ENCODE measurements around the gene EPN2.

The EPN2 gene

DNA sequence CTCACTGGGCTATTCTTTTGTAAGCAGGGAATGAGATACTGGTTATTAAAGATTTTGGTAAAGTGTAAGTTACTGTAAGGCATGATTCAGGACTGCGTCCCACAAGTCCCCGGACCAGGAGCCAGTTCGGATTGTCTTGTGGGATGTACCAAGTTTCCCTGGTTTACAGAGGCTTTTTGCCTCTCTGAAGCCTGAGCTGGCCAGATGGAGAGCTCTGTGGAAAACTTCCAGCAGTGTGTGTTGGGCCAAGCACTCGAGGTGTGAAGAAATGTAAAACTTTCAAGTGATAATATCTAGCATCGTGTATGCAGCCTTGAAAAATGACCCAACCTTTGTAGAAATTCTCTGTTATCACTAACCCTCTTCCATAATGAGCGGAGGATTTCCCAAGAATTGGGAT, 2.4 kb downstream of the EPN2 start:
- no peak for DNase-seq (ENCODE audit: low read depth in 2 of 2)

DNA sequence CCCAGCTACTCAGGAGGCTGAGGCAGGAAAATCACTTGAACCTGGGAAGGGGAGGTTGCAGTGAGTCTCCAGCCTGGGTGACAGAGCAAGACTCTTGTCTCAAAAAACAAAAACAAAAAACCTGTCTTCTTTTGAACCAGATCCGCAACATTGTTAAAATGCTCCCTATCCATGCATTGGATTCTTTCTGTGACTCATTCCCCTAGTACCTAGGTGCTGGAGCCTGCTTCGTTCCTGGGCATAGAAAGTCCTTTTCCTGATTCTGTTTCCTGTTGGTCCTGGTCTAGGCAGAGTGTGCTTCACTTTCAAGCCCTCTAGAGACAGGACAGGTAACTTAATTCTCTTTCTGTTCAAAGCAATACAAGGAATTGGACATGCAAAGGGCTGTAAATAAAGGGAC, 5.2 kb downstream of the EPN2 start:
- no peak for DNase-seq (ENCODE audit: low read depth in 2 of 2)

GRCh38 chr17:19242926-19243325, 5.8 kb downstream of the EPN2 start:
- no peak for DNase-seq (ENCODE audit: low read depth in 2 of 2)

DNA sequence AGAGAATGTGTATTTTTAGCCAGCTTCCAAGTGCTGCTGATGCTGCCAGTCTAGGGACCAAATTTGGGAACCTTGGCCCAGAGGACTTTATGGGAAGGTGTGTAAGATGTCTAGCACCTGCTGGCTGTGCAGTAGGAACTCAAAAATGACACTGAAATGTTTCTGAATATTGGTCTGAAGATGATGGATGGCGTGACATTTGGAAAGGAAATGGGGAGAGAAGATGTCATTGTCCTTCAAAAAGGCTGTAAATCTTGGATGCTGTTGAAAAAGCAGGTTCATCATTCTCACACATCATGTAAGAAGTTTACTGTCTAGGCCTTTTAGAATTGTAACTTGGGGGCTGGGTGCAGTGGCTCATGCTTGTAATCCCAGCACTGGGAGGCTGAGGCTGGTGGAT, 6.7 kb downstream of the EPN2 start:
- DNase-seq (ENCODE audit: low read depth in 2 of 2): no peak

- DNase-seq (ENCODE audit: low read depth in 2 of 2): no peak
Measured at GRCh38 chr17:19244357-19244756, 7.2 kb downstream of the EPN2 start.

DNA sequence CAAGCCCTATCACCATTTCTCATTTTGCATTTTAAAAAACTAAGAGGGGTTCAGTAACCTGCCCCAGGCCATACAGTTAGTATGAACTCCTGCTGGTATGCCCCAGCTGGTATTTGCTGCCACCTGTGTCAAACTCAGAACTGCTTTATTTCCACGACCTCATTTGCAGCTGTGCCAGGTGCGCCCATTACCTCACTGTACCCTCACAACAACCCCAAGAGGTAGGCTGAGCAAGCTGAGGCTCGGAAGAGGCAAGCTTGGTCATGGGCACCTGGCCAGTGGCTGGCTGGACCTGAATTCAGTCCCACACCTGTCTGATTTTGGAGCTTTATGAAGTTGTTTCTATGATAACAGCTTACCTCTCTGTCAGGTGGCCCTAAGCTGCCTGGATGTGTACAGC, 7.6 kb downstream of the EPN2 start:
- no peak for DNase-seq (ENCODE audit: low read depth in 2 of 2)

DNA sequence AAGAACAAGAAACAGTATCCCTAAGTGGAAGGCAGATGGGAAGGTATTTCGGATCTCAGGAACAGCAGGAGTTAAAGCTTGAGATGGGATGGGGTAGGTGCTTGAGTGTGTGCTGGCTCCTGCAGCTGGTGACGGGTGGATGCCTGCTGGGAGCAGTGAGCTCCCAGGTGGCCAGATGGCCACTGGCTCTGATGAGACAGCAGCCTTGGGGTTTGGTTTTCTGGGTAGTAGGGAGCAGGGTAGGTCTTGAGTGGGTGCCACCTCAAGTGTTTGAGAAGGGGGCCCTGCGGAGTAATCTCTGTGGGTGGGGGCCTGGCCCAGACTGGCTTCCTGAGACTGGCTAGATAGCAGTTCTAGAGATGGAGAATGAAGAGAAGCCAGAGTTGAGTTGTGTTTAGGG, 10.3 kb downstream of the EPN2 start:
- no peak for DNase-seq (ENCODE audit: low read depth in 2 of 2)

DNA sequence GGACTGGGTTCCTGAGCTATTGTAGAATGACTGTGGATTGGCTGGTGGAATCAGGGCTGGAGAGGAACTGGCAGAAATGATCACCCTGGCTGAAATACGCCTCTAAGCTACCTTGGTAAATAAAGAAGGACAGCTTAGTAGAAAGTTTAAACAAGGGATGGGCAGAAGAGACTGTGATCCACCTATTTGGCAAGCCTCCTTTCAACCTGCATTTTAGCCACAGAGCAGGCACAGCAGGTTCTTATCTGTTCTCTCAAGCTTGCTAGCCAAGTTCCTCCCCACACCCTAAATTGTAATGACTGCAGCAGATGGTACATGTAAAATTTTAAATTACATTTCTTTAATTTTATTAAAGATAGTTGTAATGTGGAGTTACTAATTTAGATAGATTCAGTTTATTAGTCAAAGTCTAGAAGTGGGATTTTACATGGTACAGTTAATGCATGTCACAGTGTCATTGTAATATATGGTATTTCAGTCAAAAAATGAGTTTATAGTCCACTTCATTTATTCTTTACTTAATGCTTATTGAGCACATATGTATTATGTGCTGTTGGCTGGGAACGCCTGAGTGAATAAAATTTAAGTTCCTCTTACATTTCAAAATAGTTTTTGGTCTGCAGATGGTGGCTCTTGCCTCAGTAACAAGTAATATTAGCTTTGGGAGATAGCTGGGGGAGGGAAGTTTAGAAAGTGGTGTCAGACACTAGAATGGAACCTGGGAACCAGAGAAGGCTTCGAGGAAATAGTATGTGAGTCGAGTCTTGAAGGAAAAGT, 11.2 kb downstream of the EPN2 start:
- DNase-seq (ENCODE audit: low read depth in 2 of 2): no peak

- no peak for DNase-seq (ENCODE audit: low read depth in 2 of 2)
Measured at GRCh38 chr17:19248928-19249574, 11.9 kb downstream of the EPN2 start.

- no peak for DNase-seq (ENCODE audit: low read depth in 2 of 2)
Measured at GRCh38 chr17:19249681-19250080, 12.5 kb downstream of the EPN2 start.

DNA sequence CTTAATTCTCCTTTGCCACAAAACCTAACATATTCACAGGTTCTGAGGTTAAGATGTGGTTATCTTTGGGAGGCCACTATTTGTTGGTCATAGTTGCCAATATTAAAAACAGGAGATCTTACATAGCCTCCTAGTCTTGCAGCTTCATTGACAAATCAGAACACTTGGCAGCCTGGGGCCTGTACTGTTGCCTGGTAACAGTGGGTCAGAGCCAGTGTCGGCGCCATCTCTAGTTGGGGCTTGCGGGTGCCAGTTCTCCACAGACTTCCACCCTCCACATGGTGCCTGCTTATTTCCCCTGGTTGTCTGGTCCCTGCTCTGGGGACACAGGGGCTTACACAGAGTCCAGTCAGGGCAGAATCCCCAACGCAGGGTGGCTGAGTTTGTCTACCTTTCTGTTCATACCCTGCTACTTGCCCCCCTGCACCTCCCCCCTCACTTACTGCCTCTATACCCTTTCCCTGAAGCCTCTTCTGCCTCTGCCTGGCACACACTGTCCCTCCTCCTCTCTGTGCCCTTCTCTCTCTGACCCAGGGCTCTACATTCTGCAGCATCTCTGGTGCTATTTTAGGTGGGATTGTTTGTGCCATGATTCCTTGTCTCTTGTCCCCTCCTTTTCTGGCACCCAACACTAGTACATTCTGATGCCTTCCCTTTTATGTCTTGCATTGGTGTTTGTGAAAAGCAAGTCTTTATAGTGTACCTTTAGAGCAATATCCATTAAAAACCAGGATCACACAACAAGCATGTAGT, 13.4 kb downstream of the EPN2 start:
- DNase-seq (ENCODE audit: low read depth in 2 of 2): no peak

DNA sequence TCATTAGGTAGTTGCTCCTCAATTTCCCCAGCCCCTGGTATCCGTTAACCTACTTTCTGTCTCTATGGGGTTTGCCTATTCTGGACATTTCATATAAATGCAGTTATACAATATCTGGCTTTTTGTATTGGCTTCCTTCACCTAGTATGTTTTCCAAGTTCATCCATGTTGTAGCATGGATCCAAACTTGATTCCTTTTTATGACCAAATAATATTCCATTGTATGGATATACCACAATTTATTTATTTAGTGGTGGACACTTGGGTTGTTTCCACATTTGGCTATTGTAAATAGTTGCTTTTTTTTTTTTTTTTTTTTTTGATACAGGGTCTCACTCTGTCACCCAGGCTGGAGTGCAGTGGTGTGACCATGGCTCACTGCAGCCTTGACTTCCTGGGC, 15.9 kb downstream of the EPN2 start:
- DNase-seq (ENCODE audit: low read depth in 2 of 2): no peak

GRCh38 chr17:19254651-19255050, 17.5 kb downstream of the EPN2 start:
- DNase-seq (ENCODE audit: low read depth in 2 of 2): no peak

- no peak for DNase-seq (ENCODE audit: low read depth in 2 of 2)
Measured at GRCh38 chr17:19255279-19255678, 18.1 kb downstream of the EPN2 start.

DNA sequence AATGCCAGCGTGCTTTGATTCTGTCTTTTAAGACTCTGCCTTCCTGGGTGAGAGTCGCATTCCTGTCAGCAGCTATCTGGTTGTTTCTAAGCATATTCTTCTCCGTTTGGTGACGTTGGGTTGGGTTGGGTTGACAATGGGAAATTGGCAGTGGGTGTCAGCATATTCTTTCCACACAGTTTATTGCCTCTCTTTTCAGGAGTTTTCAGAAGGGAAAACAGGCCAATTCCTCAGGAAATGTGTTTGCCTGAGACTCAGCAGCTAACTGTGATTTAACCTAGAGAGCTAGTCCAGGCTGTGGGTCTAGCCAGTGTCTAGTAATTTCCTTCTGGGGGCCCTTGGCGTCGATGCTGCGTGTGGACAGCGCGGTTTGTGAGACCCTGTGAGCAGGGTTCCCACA, 21.2 kb downstream of the EPN2 start:
- DNase-seq (ENCODE audit: low read depth in 2 of 2): no peak

GRCh38 chr17:19260958-19261357, 23.8 kb downstream of the EPN2 start:
- no peak for DNase-seq (ENCODE audit: low read depth in 2 of 2)

DNA sequence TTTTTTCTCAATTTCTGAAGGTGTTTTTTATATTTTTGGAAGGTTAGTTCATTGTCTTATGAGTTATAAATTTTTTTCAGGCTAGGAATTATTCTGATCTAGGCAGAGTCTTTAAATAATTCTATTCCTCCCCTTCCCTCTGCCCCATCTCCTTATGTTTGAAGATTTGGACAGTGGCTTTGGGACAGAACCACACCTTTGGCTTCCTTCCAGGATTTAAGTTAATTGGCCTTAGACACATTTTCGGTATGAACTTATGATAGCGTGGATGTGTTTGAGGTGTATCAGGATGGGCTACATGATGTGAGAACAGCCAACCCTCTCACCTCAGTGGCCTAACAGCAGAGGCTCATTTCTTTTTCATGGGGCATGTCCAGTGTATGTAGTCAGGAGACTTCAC, 24.3 kb downstream of the EPN2 start:
- DNase-seq (ENCODE audit: low read depth in 2 of 2): no peak

GRCh38 chr17:19262650-19263631, 25.8 kb downstream of the EPN2 start:
- no peak for DNase-seq (ENCODE audit: low read depth in 2 of 2)

- DNase-seq (ENCODE audit: low read depth in 2 of 2): no peak
Measured at GRCh38 chr17:19263641-19264051, 26.5 kb downstream of the EPN2 start.

GRCh38 chr17:19264268-19264667, 27.1 kb downstream of the EPN2 start:
- no peak for DNase-seq (ENCODE audit: low read depth in 2 of 2)

DNA sequence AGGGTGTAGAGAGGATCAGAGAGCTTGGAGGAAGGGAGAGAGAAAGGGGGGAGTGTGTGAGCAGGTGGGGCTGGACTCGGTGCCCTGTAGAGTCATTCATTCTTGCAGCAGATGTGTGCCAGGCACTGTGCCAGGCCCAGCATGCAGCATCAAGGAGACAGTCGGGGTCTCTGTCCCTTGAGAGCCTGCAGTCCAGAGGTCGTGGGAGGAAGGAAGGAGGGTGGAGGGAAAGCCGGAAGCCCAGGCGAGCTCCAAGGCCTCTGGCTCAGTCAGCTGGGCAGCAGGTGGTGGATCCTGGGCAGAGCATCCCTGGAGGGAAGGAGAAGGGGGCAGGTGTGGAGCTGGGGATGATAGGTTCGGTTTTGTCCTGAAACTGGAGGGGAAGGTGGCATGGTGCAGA, 27.5 kb downstream of the EPN2 start:
- DNase-seq (ENCODE audit: low read depth in 2 of 2): no peak

DNA sequence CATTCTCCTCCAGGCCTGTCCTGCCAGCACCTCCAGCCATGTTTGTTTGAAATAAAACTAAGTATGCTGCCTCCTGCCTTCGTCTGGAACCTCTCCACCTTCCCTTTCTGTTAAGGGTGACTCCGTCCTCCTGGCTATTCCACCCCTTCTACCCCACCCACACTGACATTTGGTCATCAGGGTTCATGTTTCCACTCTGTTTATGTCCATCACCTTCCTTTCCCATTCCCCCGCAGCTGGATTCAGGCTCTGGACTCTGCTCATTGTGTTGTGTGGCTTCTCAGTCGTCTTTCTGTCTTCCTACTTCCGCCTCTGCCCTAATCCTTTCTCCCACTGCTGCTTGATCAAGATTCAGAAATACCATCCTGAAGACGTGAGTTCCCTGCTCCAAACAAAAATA, 28.6 kb downstream of the EPN2 start:
- no peak for DNase-seq (ENCODE audit: low read depth in 2 of 2)

All from stimulated activated CD8-positive, alpha-beta memory T cell treated with anti-CD3 and anti-CD28 coated beads, Interleukin-7, amount 100 ng/mL, for 4 hours (primary cell).